ENCODE data around the gene ARSD. TPM values are rescaled to one million over a fixed set of nuclear protein-coding genes. Genes with fewer than 3 reads are reported as not detected.
"Not testable (repeated sequence)": the region's sequence is repeated elsewhere in the genome, so short reads cannot be mapped to it uniquely, and the experiment has no call there.

Gene ARSD
- total RNA-seq, 2 donors from 2014 or later = 57.1 to 85.0 TPM

GRCh38 chrX:2926664-2927275 lies 2.4 kb downstream of the ARSD start:
- ATAC-seq = no peak
- H3K27ac ChIP-seq = peak overlapping the region in 1 of 4 donors; percentile 98
- WGBS, 2 donors = 89 to 96% methylated on average over 6 to 14 of the region's 15 CpGs

GRCh38 chrX:2926255-2926654 lies 2.9 kb downstream of the ARSD start:
- H3K27me3 ChIP-seq; ATAC-seq; H3K27ac ChIP-seq; H3K4me1 ChIP-seq; DNase-seq; intact Hi-C loops (cut with DNase I); H3K4me3 ChIP-seq; H3K36me3 ChIP-seq (replicated peaks in 1 of 2; ENCODE audit: insufficient read depth in 1 of 2, low read depth in 2 of 2); H3K9me3 ChIP-seq: not testable (repeated sequence)
- 91 to 95% methylated on average over 4 of the region's 4 CpGs for WGBS, 2 donors

More at GRCh38 chrX:2926664-2927275, 2.4 kb downstream of the ARSD start:
- H3K27me3 ChIP-seq = no peaks in the 10 kb centered on the region
- H3K4me1 ChIP-seq = peaks cover 7% of the 10 kb centered on the region
- no peak for TF ChIP-seq CTCF (IDR thresholded peaks at IDR 0.05)
- TF ChIP-seq POLR2A (IDR thresholded peaks at IDR 0.05) = no peak
- no peak for DNase-seq
- no peaks in the 10 kb centered on the region for H3K9me3 ChIP-seq
- intact Hi-C loops (cut with DNase I) = no loop called here
- no peaks in the 10 kb centered on the region for H3K36me3 ChIP-seq (replicated peaks in 1 of 2; ENCODE audit: insufficient read depth in 1 of 2, low read depth in 2 of 2)
- H3K4me3 ChIP-seq = no peak overlapping the region

GRCh38 chrX:2924151-2924550 lies 5.0 kb downstream of the ARSD start:
- no peak overlapping the region for H3K27ac ChIP-seq
- H3K36me3 ChIP-seq (replicated peaks in 1 of 2; ENCODE audit: insufficient read depth in 1 of 2, low read depth in 2 of 2) = no peaks in the 10 kb centered on the region
- DNase-seq = no peak
- no peaks in the 10 kb centered on the region for H3K27me3 ChIP-seq
- no peak for ATAC-seq
- WGBS, 2 donors = 100% methylated on average over 4 of the region's 9 CpGs; no CpG with 5 or more reads in 1 of the 2 donors
- TF ChIP-seq POLR2A (IDR thresholded peaks at IDR 0.05) = no peak
- no peak for TF ChIP-seq CTCF (IDR thresholded peaks at IDR 0.05)
- H3K4me3 ChIP-seq = no peak overlapping the region
- intact Hi-C loops (cut with DNase I) = no loop called here
- no peaks in the 10 kb centered on the region for H3K9me3 ChIP-seq
- H3K4me1 ChIP-seq = peaks cover 7% of the 10 kb centered on the region

GRCh38 chrX:2921750-2922149 lies 7.4 kb downstream of the ARSD start:
- no peak for TF ChIP-seq POLR2A (IDR thresholded peaks at IDR 0.05)
- no peak for TF ChIP-seq CTCF (IDR thresholded peaks at IDR 0.05)
- 77 to 94% methylated on average over 3 to 7 of the region's 9 CpGs for WGBS, 2 donors
- ATAC-seq (no peak), DNase-seq (no peak)
- H3K36me3 ChIP-seq (replicated peaks in 1 of 2; ENCODE audit: insufficient read depth in 1 of 2, low read depth in 2 of 2) = no peaks in the 10 kb centered on the region
- no peaks in the 10 kb centered on the region for H3K27me3 ChIP-seq
- H3K27ac ChIP-seq = no peak overlapping the region
- H3K9me3 ChIP-seq = no peaks in the 10 kb centered on the region
- H3K4me1 ChIP-seq = no peaks in the 10 kb centered on the region
- intact Hi-C loops (cut with DNase I) = no loop called here
- H3K4me3 ChIP-seq = no peak overlapping the region

- no peak for ATAC-seq
- 44 to 64% methylated on average over 1 of the region's 1 CpG for WGBS, 2 donors
Observed at GRCh38 chrX:2921193-2921592, 7.9 kb downstream of the ARSD start.

More at GRCh38 chrX:2921193-2921592, 7.9 kb downstream of the ARSD start:
- Histone ChIP-seq H3K4me1 (no peaks in the 10 kb centered on the region), H3K27me3 (no peaks in the 10 kb centered on the region), H3K4me3 (no peak overlapping the region), H3K27ac (no peak overlapping the region), H3K36me3 (replicated peaks in 1 of 2; ENCODE audit: insufficient read depth in 1 of 2, low read depth in 2 of 2) (no peaks in the 10 kb centered on the region), H3K9me3 (no peaks in the 10 kb centered on the region)
- no peak for DNase-seq
- no peak for TF ChIP-seq POLR2A (IDR thresholded peaks at IDR 0.05)
- TF ChIP-seq CTCF (IDR thresholded peaks at IDR 0.05) = no peak
- intact Hi-C loops (cut with DNase I) = no loop called here
